Endodermal cell (in vitro differentiated cells): ENCODE results near the gene ITCH. TPM values are rescaled to one million over a fixed set of nuclear protein-coding genes. Genes with fewer than 3 reads are reported as not detected.

Source experiments
- DNase-seq: peaks from one replicate; pipeline ENCODE4 v3.0.0-alpha.2; 2017
- H3K27ac ChIP-seq: 2 replicates; pipeline ENCODE4 v1.5.1; 2013; ENCODE audit warnings: mild to moderate bottlenecking, low read depth, low read length, moderate library complexity
- H3K27me3 ChIP-seq: 2 replicates; pipeline ENCODE4 v1.6.1; 2013; ENCODE audit warnings: mild to moderate bottlenecking, low read length, moderate library complexity; ENCODE audit not compliant: insufficient read depth, control insufficient read depth, poor library complexity, severe bottlenecking
- H3K36me3 ChIP-seq: 2 replicates; pipeline ENCODE4 v1.7.0; 2013; ENCODE audit warnings: mild to moderate bottlenecking, low read length, moderate library complexity; ENCODE audit not compliant: control insufficient read depth, insufficient read depth
- H3K4me1 ChIP-seq: one replicate; pipeline ENCODE4 v1.7.0; 2013; ENCODE audit warnings: low read length; ENCODE audit not compliant: control insufficient read depth, insufficient read depth
- H3K4me3 ChIP-seq: 2 replicates; pipeline ENCODE4 v1.5.1; 2013; ENCODE audit warnings: mild to moderate bottlenecking, low read length, moderate library complexity
- H3K9ac ChIP-seq: 2 replicates; pipeline ENCODE4 v1.6.1; 2013; ENCODE audit warnings: mild to moderate bottlenecking, low read length, moderate library complexity; ENCODE audit not compliant: poor library complexity, severe bottlenecking; ENCODE audit errors: extremely low read depth
- H3K9me3 ChIP-seq: 2 replicates; pipeline ENCODE4 v1.6.1; 2013; ENCODE audit warnings: mild to moderate bottlenecking, low read length, moderate library complexity; ENCODE audit not compliant: control insufficient read depth
- H3K27ac Mint-ChIP-seq: 2 replicates; pipeline ENCODE4 v1.8.0; 2020; ENCODE audit warnings: mixed read lengths
- H3K27me3 Mint-ChIP-seq: 2 replicates; pipeline ENCODE4 v1.8.0; 2021; ENCODE audit warnings: mild to moderate bottlenecking, mixed read lengths; ENCODE audit not compliant: insufficient read depth
- H3K36me3 Mint-ChIP-seq: 2 replicates; pipeline ENCODE4 v1.8.0; 2020; ENCODE audit warnings: low read depth, mixed read lengths
- H3K4me1 Mint-ChIP-seq: 2 replicates; pipeline ENCODE4 v1.8.0; 2020; ENCODE audit warnings: mixed read lengths
- H3K4me3 Mint-ChIP-seq: 2 replicates; pipeline ENCODE4 v1.8.0; 2020; ENCODE audit warnings: mild to moderate bottlenecking, moderate library complexity, mixed read lengths
- H3K9me3 Mint-ChIP-seq: 2 replicates; pipeline ENCODE4 v1.8.0; 2020; ENCODE audit warnings: mild to moderate bottlenecking, mixed read lengths
- WGBS, 2 experiments: methylation state at CpG; one replicate each; pipeline versions ENCODE4 v1.1.5 to v1.1.7; 2013; ENCODE audit warnings: missing lambda C conversion rate in 2 of 2, mixed read lengths in 1 of 2; ENCODE audit not compliant: insufficient coverage in 1 of 2, insufficient read length in 1 of 2; 5-methylcytosine and 5-hydroxymethylcytosine counted together
- total RNA-seq, 2 donors: library from RNA; stranded (reverse); fragmentation: NEBNext Ultra II Directional in 1 of 2; extraction: Animal tissue kit (Norgen Biotek cat#: 25700) in 1 of 2; gene quantifications; 2 replicates in 1 of 2; 3 replicates in 1 of 2; pipeline ENCODE4 v1.2.1, GENCODE V29; 2021
- TF ChIP-seq, protein P1 (sequence below): fragments of 200-600 bp; sonication (generic); conservative IDR thresholded peaks from 2 replicates; pipeline ENCODE4 v1.5.0; 2021; ENCODE audit warnings: antibody characterized with exemption, mild to moderate bottlenecking

Gene ITCH
- total RNA-seq, 2 donors from 2014 or later: 65.1 to 84.4 TPM

DNA sequence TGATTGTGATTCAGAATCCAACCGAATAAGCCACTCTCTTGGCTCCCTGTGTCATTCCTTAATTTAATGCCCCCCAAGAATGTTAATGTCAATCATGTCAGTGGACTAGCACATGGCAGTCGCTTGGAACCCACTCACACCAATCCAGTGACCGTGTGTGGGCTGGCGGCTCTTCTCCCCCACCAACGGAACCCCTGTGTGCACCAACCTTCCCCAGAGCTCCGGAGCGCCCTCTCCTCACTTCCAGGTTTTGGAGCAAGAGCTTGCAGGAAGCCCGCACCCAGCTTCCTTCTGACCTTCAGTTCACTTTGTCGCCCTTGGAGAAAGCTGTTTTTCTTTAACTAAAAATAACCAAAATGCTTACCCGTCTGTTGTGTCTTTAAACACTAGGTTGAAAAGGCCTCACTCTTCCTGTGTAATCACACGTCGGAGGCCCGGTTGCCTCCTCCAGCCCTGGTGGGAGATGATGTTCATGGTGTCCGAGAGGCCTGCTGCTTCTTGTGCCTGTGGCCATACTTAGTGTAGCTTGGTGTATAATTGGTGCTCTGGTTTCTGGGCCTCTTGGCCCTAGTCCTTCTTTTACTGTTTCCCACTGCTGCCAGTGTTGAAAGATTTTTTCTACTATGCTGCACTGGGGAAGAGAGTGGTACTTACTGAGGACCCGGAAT, 177.7 kb downstream of the ITCH start:
- H3K9me3 Mint-ChIP-seq: no peaks in the 10 kb centered on the region
- H3K36me3 Mint-ChIP-seq: peaks cover 57% of the 10 kb centered on the region
- H3K4me1 Mint-ChIP-seq: peaks cover 10% of the 10 kb centered on the region
- TF ChIP-seq, protein P1, sequence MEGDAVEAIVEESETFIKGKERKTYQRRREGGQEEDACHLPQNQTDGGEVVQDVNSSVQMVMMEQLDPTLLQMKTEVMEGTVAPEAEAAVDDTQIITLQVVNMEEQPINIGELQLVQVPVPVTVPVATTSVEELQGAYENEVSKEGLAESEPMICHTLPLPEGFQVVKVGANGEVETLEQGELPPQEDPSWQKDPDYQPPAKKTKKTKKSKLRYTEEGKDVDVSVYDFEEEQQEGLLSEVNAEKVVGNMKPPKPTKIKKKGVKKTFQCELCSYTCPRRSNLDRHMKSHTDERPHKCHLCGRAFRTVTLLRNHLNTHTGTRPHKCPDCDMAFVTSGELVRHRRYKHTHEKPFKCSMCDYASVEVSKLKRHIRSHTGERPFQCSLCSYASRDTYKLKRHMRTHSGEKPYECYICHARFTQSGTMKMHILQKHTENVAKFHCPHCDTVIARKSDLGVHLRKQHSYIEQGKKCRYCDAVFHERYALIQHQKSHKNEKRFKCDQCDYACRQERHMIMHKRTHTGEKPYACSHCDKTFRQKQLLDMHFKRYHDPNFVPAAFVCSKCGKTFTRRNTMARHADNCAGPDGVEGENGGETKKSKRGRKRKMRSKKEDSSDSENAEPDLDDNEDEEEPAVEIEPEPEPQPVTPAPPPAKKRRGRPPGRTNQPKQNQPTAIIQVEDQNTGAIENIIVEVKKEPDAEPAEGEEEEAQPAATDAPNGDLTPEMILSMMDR: no peak
- H3K4me3 Mint-ChIP-seq: no peak overlapping the region
- no peaks in the 10 kb centered on the region for H3K27me3 Mint-ChIP-seq
- H3K27ac ChIP-seq: no peak overlapping the region
- H3K4me3 ChIP-seq: no peak overlapping the region
- peaks cover 50% of the 10 kb centered on the region for H3K36me3 ChIP-seq
- no peaks in the 10 kb centered on the region for H3K9me3 ChIP-seq
- no peak overlapping the region for H3K27ac Mint-ChIP-seq
- H3K9ac ChIP-seq: no peak overlapping the region
- no peak for DNase-seq
- no peaks in the 10 kb centered on the region for H3K27me3 ChIP-seq
- no peaks in the 10 kb centered on the region for H3K4me1 ChIP-seq
- WGBS, 2 experiments: 91 to 94% methylated on average over 11 to 15 of the region's 15 CpGs

DNA sequence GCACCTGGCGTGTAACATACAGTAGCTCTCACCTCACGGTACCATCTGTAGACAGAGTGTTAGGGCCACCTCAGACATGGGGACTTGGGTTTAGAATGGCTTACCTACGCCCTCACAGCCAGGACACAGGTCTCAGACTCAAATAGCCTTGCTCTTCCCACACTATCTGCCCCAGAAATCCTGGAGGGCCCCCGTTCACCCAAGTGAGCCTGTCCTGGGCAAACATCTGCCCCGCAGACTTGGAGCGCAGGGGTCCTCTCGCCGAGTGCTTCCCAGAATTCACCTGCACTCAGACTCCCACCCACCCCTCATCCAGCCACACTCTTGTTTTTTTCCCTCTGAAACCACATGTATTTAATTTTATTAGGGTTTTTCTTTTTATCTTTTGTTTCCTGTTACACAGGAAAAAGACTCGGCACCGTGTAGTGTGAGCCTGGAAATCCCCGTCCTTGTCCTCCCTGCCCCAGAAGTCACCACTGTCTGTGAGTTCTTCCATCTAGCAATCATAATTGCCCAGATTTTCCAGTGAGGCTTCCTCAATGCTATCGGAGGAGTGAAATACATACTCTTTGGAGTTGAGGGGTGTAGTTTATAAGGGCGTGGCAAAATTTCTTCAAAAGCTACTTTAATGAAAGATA, 178.3 kb downstream of the ITCH start:
- H3K9me3 ChIP-seq: no peaks in the 10 kb centered on the region
- no peak overlapping the region for H3K4me3 ChIP-seq
- H3K36me3 Mint-ChIP-seq: peaks cover 51% of the 10 kb centered on the region
- H3K27ac Mint-ChIP-seq: no peak overlapping the region
- H3K9ac ChIP-seq: no peak overlapping the region
- no peak for DNase-seq
- TF ChIP-seq, protein P1: no peak
- no peaks in the 10 kb centered on the region for H3K27me3 ChIP-seq
- H3K4me1 Mint-ChIP-seq: peaks cover 10% of the 10 kb centered on the region
- no peaks in the 10 kb centered on the region for H3K4me1 ChIP-seq
- H3K27me3 Mint-ChIP-seq: no peaks in the 10 kb centered on the region
- H3K27ac ChIP-seq: no peak overlapping the region
- no peaks in the 10 kb centered on the region for H3K9me3 Mint-ChIP-seq
- H3K36me3 ChIP-seq: peaks cover 44% of the 10 kb centered on the region
- no peak overlapping the region for H3K4me3 Mint-ChIP-seq
- 93 to 96% methylated on average over 5 to 12 of the region's 13 CpGs for WGBS, 2 experiments

DNA sequence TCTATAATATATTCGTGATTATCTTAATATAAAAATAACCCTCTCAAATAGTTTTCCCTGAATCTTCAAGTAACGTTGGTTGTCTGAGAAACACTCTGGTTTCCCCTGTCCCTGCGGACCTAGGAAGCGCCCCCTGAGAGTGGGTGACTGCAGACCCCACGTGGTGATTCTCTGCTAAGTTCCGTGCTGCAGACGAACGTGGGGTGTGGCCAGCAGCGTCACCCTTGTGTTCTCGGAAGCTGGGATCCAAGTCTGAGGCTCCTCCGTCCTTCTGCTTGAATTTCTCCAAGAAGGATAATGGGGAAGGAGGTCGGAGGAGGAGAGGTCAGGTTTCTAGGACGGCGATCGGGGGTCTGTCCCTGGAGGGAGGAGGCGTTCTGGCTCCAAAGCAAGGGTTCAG, 178.8 kb downstream of the ITCH start:
- no peaks in the 10 kb centered on the region for H3K9me3 ChIP-seq
- Mint-ChIP-seq H3K4me3 (no peak overlapping the region), H3K36me3 (peaks cover 46% of the 10 kb centered on the region), H3K27ac (no peak overlapping the region), H3K27me3 (no peaks in the 10 kb centered on the region), H3K4me1 (peaks cover 12% of the 10 kb centered on the region), H3K9me3 (no peaks in the 10 kb centered on the region)
- TF ChIP-seq, protein P1: no peak
- no peak overlapping the region for H3K27ac ChIP-seq
- H3K4me3 ChIP-seq: no peak overlapping the region
- 91 to 96% methylated on average over 15 to 16 of the region's 16 CpGs for WGBS, 2 experiments
- DNase-seq: no peak
- no peak overlapping the region for H3K9ac ChIP-seq
- peaks cover 41% of the 10 kb centered on the region for H3K36me3 ChIP-seq
- H3K27me3 ChIP-seq: no peaks in the 10 kb centered on the region
- H3K4me1 ChIP-seq: no peaks in the 10 kb centered on the region
